ENCODE measurements around the gene PICK1. TPM values are rescaled to one million over a fixed set of nuclear protein-coding genes. Genes with fewer than 3 reads are reported as not detected.

The PICK1 gene
- total RNA-seq, 1 donor from 2014 or later: 21.1 TPM

GRCh38 chr22:38073150-38074130 lies 16.2 kb downstream of the PICK1 start:
- no peak for TF ChIP-seq POLR2AphosphoS5 (IDR thresholded peaks at IDR 0.05; ENCODE audit: insufficient read depth in 1 of 2, low read depth in 1 of 2)
- TF ChIP-seq POLR2A (IDR thresholded peaks at IDR 0.05): no peak
- no peak for TF ChIP-seq CTCF (IDR thresholded peaks at IDR 0.05)
- peaks cover 0 to 38% of the 10 kb centered on the region in 2 donors for H3K36me3 ChIP-seq
- intact Hi-C loops (cut with DNase I): no loop called here

GRCh38 chr22:38074181-38075104 lies 17.2 kb downstream of the PICK1 start:
- Histone ChIP-seq H3K27ac (no peak overlapping the region), H3K36me3 (peaks cover 0 to 36% of the 10 kb centered on the region in 2 donors), H3K4me3 (no peak overlapping the region), H3K27me3 (no peaks in the 10 kb centered on the region), H3K4me1 (no peaks in the 10 kb centered on the region), H3K9me3 (no peaks in the 10 kb centered on the region)
- TF ChIP-seq POLR2AphosphoS5 (IDR thresholded peaks at IDR 0.05; ENCODE audit: insufficient read depth in 1 of 2, low read depth in 1 of 2) (no peak), CTCF (IDR thresholded peaks at IDR 0.05) (no peak), POLR2A (IDR thresholded peaks at IDR 0.05) (no peak)
- DNase-seq (ENCODE audit: extremely low spot score in 2 of 2): no peak
- intact Hi-C loops (cut with DNase I): no loop called here

More at GRCh38 chr22:38073150-38074130, 16.2 kb downstream of the PICK1 start:
- H3K27me3 ChIP-seq: no peaks in the 10 kb centered on the region
- peaks cover 8% of the 10 kb centered on the region for H3K4me1 ChIP-seq
- H3K4me3 ChIP-seq: no peak overlapping the region
- no peaks in the 10 kb centered on the region for H3K9me3 ChIP-seq
- DNase-seq (ENCODE audit: extremely low spot score in 2 of 2): no peak
- no peak overlapping the region for H3K27ac ChIP-seq

- intact Hi-C loops (cut with DNase I): no loop called here
- H3K36me3 ChIP-seq: peaks cover 0 to 36% of the 10 kb centered on the region in 2 donors
- TF ChIP-seq POLR2A (IDR thresholded peaks at IDR 0.05) (no peak), CTCF (IDR thresholded peaks at IDR 0.05) (no peak), POLR2AphosphoS5 (IDR thresholded peaks at IDR 0.05; ENCODE audit: insufficient read depth in 1 of 2, low read depth in 1 of 2) (no peak)
Measured at GRCh38 chr22:38075105-38075825, 18.1 kb downstream of the PICK1 start.

GRCh38 chr22:38075961-38076360 lies 18.8 kb downstream of the PICK1 start:
- Histone ChIP-seq H3K27me3 (no peaks in the 10 kb centered on the region), H3K36me3 (peaks cover 0 to 36% of the 10 kb centered on the region in 2 donors), H3K27ac (no peak overlapping the region), H3K4me3 (no peak overlapping the region), H3K4me1 (peaks cover 5% of the 10 kb centered on the region), H3K9me3 (no peaks in the 10 kb centered on the region)
- TF ChIP-seq POLR2AphosphoS5 (IDR thresholded peaks at IDR 0.05; ENCODE audit: insufficient read depth in 1 of 2, low read depth in 1 of 2) (no peak), CTCF (IDR thresholded peaks at IDR 0.05) (no peak), POLR2A (IDR thresholded peaks at IDR 0.05) (no peak)
- DNase-seq (ENCODE audit: extremely low spot score in 2 of 2): no peak
- intact Hi-C loops (cut with DNase I): no loop called here

More at GRCh38 chr22:38075105-38075825, 18.1 kb downstream of the PICK1 start:
- H3K27me3 ChIP-seq: no peaks in the 10 kb centered on the region
- no peak for DNase-seq (ENCODE audit: extremely low spot score in 2 of 2)
- no peak overlapping the region for H3K27ac ChIP-seq
- no peaks in the 10 kb centered on the region for H3K4me1 ChIP-seq
- no peaks in the 10 kb centered on the region for H3K9me3 ChIP-seq
- H3K4me3 ChIP-seq: no peak overlapping the region

Data from vagina (tissue), 2 donors.